H1 (cell line): Measurements from ENCODE around the gene DOCK11. TPM values are rescaled to one million over a fixed set of nuclear protein-coding genes. Genes with fewer than 3 reads are reported as not detected.

Experiments used
- CTCF ChIA-PET: fragments of 300-600 bp; sonication (Branson Sonifier 250); formaldehyde crosslinking; loops from one replicate; lab custom pipeline; 2021; ENCODE audit not compliant: partially characterized antibody; lab: Charles Lee
- POLR2A ChIA-PET: fragments of 300-600 bp; sonication (Branson Sonifier 250); formaldehyde crosslinking; loops from one replicate; lab custom pipeline; 2021; ENCODE audit warnings: inconsistent platforms; ENCODE audit not compliant: partially characterized antibody; lab: Charles Lee
- DNase-seq, 2 experiments: peaks; one replicate each; pipeline versions ENCODE4 v3.0.0 to v3.0.0-alpha.2; 2010 to 2022; ENCODE audit warnings: low spot score in 2 of 2, low read depth in 1 of 2, mixed read lengths in 1 of 2
- FAIRE-seq: peaks from 2 replicates; lab custom pipeline; 2011; peaks lifted over from hg19 to GRCh38; lab: Jason Lieb, UNC
- H2AFZ ChIP-seq: 2 replicates; pipeline ENCODE4 v1.8.1; 2012; ENCODE audit warnings: low read length, inconsistent platforms
- H2AK5ac ChIP-seq: 2 replicates; pipeline ENCODE4 v1.6.1; 2013; ENCODE audit warnings: low read depth, low read length
- H2BK120ac ChIP-seq: replicated peaks from 2 replicates; pipeline ENCODE3; 2013; ENCODE audit warnings: low read depth, low read length, inconsistent platforms
- H2BK12ac ChIP-seq: 2 replicates; pipeline ENCODE4 v1.6.1; 2013; ENCODE audit warnings: low read depth, low read length
- H2BK15ac ChIP-seq: 2 replicates; pipeline ENCODE4 v1.6.1; 2013; ENCODE audit warnings: low read length
- H2BK20ac ChIP-seq: 2 replicates; pipeline ENCODE4 v1.6.1; 2013; ENCODE audit warnings: low read length
- H2BK5ac ChIP-seq: 2 replicates; pipeline ENCODE4 v1.6.1; 2013; ENCODE audit warnings: low read depth, low read length
- H3K14ac ChIP-seq: 2 replicates; pipeline ENCODE4 v1.6.1; 2013; ENCODE audit warnings: inconsistent platforms; ENCODE audit not compliant: insufficient read length
- H3K18ac ChIP-seq: 2 replicates; pipeline ENCODE4 v1.6.1; 2013; ENCODE audit warnings: low read length; ENCODE audit errors: extremely low read depth
- H3K23ac ChIP-seq: 2 replicates; pipeline ENCODE4 v1.6.1; 2013; ENCODE audit warnings: inconsistent platforms; ENCODE audit not compliant: insufficient read length
- H3K23me2 ChIP-seq: 2 replicates; pipeline ENCODE4 v1.6.1; 2013; ENCODE audit warnings: low read depth, low read length
- H3K27ac ChIP-seq: 2 replicates; pipeline ENCODE4 v1.6.1; 2011; ENCODE audit warnings: low read depth, low read length, inconsistent platforms
- H3K27me3 ChIP-seq, 4 experiments: replicated peaks in 1 of 4; 1 replicate in 1 of 4; 2 replicates in 3 of 4; pipeline versions ENCODE4 v1.6.1 to v1.8.1; 2011 to 2013; ENCODE audit warnings: low read length in 3 of 4, mild to moderate bottlenecking in 3 of 4, inconsistent platforms in 2 of 4, mixed read lengths in 2 of 4, moderate library complexity in 1 of 4; ENCODE audit not compliant: control insufficient read depth in 3 of 4, insufficient read depth in 3 of 4; ENCODE audit errors: extremely low read depth in 1 of 4
- H3K36me3 ChIP-seq, 4 experiments: 2 replicates each; pipeline versions ENCODE4 v1.6.1 to v1.8.1; 2011 to 2013; ENCODE audit warnings: mild to moderate bottlenecking in 4 of 4, low read length in 3 of 4, moderate library complexity in 2 of 4, control low read depth in 1 of 4, inconsistent platforms in 1 of 4; ENCODE audit not compliant: insufficient read depth in 4 of 4, control insufficient read depth in 2 of 4
- H3K4ac ChIP-seq: replicated peaks from 2 replicates; pipeline ENCODE3; 2013; ENCODE audit warnings: low read length, low read depth, mixed read lengths, inconsistent platforms; ENCODE audit not compliant: insufficient read length
- H3K4me1 ChIP-seq, 4 experiments: replicated peaks in 1 of 4; 1 replicate in 1 of 4; 2 replicates in 3 of 4; pipeline versions ENCODE4 v1.6.1 to v1.8.1; 2011 to 2013; ENCODE audit warnings: low read length in 3 of 4, inconsistent platforms in 2 of 4, mixed read lengths in 1 of 4; ENCODE audit not compliant: insufficient read depth in 4 of 4, control insufficient read depth in 3 of 4
- H3K4me2 ChIP-seq, 2 experiments: 2 replicates each; pipeline versions ENCODE4 v1.6.1 to v1.8.1; 2011 to 2013; ENCODE audit warnings: low read depth in 2 of 2, low read length in 2 of 2, control low read depth in 1 of 2, inconsistent platforms in 1 of 2, mild to moderate bottlenecking in 1 of 2; ENCODE audit not compliant: insufficient read depth in 1 of 2
- H3K4me3 ChIP-seq, 4 experiments: fragments of 200-600, 300-600 bp in 1 of 4; sonication (generic), shearing (Covaris generic), sonication (Bioruptor Twin) in 1 of 4; 2 replicates each; pipeline versions ENCODE4 v1.5.1 to v1.8.1; 2011 to 2016; ENCODE audit warnings: low read length in 4 of 4, low read depth in 3 of 4, control low read depth in 2 of 4, inconsistent platforms in 2 of 4, mild to moderate bottlenecking in 2 of 4, mixed read lengths in 1 of 4, moderate library complexity in 1 of 4; ENCODE audit not compliant: insufficient read depth in 2 of 4; ENCODE audit errors: extremely low read depth in 1 of 4
- H3K56ac ChIP-seq: replicated peaks from 2 replicates; pipeline ENCODE3; 2013; ENCODE audit warnings: low read depth, mild to moderate bottlenecking, mixed read lengths, low read length, inconsistent platforms; ENCODE audit not compliant: insufficient read length
- H3K79me1 ChIP-seq: 2 replicates; pipeline ENCODE4 v1.6.1; 2013; ENCODE audit warnings: low read depth, low read length, control low read depth
- H3K79me2 ChIP-seq, 2 experiments: 2 replicates each; pipeline versions ENCODE4 v1.6.1 to v1.8.1; 2012 to 2013; ENCODE audit warnings: low read length in 2 of 2, mild to moderate bottlenecking in 2 of 2, inconsistent platforms in 1 of 2; ENCODE audit not compliant: insufficient read depth in 2 of 2, control insufficient read depth in 1 of 2
- H3K9ac ChIP-seq, 4 experiments: replicated peaks in 1 of 4; 1 replicate in 1 of 4; 2 replicates in 3 of 4; pipeline versions ENCODE4 v1.6.1 to v1.8.1; 2011 to 2013; ENCODE audit warnings: low read depth in 3 of 4, low read length in 3 of 4, control low read depth in 2 of 4, mild to moderate bottlenecking in 2 of 4, moderate library complexity in 2 of 4, inconsistent platforms in 1 of 4; ENCODE audit errors: extremely low read depth in 1 of 4
- H3K9me3 ChIP-seq, 2 experiments: 2 replicates each; pipeline versions ENCODE4 v1.6.1 to v1.8.1; 2012 to 2013; ENCODE audit warnings: mild to moderate bottlenecking in 2 of 2, moderate library complexity in 2 of 2, control low read depth in 1 of 2, inconsistent platforms in 1 of 2, low read depth in 1 of 2, low read length in 1 of 2, mixed read lengths in 1 of 2; ENCODE audit not compliant: insufficient read depth in 2 of 2
- H4K20me1 ChIP-seq, 2 experiments: replicated peaks in 1 of 2; 2 replicates each; pipeline versions ENCODE3 to v1.8.1; 2011 to 2013; ENCODE audit warnings: inconsistent platforms in 2 of 2, low read length in 2 of 2, mild to moderate bottlenecking in 1 of 2; ENCODE audit not compliant: insufficient read depth in 2 of 2, control insufficient read depth in 1 of 2
- H4K5ac ChIP-seq: 2 replicates; pipeline ENCODE4 v1.6.1; 2013; ENCODE audit warnings: low read length, low read depth, mixed read lengths, inconsistent platforms; ENCODE audit not compliant: insufficient read length
- H4K8ac ChIP-seq: 2 replicates; pipeline ENCODE4 v1.8.0; 2013; ENCODE audit warnings: mild to moderate bottlenecking, moderate library complexity, low read length, inconsistent platforms; ENCODE audit not compliant: insufficient read depth; ENCODE audit errors: extremely low read depth
- H4K91ac ChIP-seq: replicated peaks from 2 replicates; pipeline ENCODE3; 2013; ENCODE audit warnings: low read length, mixed read lengths, inconsistent platforms; ENCODE audit not compliant: insufficient read length
- BACH1 ChIP-seq: IDR thresholded peaks from 2 replicates; pipeline ENCODE4 v1.6.1; 2012; ENCODE audit warnings: low read length, improper control_type of control experiment
- ZNF274 ChIP-seq: IDR thresholded peaks from 2 replicates; pipeline ENCODE4 v1.7.0; 2012; ENCODE audit warnings: low read length, borderline replicate concordance; ENCODE audit errors: extremely low read depth
- WGBS, 2 experiments: shearing (Covaris generic) in 1 of 2; methylation state at CpG; one replicate each; pipeline versions ENCODE4 v1.1.6 to v1.1.7; 2013 to 2015; ENCODE audit warnings: low lambda C conversion rate in 2 of 2, mixed read lengths in 2 of 2, inconsistent platforms in 1 of 2, low coverage in 1 of 2, missing lambda C conversion rate in 1 of 2; ENCODE audit not compliant: insufficient replicate concordance in 2 of 2, insufficient coverage in 1 of 2, insufficient read length in 1 of 2; ENCODE audit errors: extremely low coverage in 1 of 2, missing lambda C conversion rate in 1 of 2; 5-methylcytosine and 5-hydroxymethylcytosine counted together
- polyA plus RNA-seq, 7 experiments: library from polyadenylated mRNA; depleted of rRNA in 3 of 7; stranded (reverse) in 5 of 7; unstranded in 2 of 7; fragments of >200 nt in 5 of 7; fragments of 200-250 nt in 2 of 7; gene quantifications; 1 replicate in 5 of 7; 2 replicates in 1 of 7; 4 replicates in 1 of 7; pipeline versions ENCODE4 v1.2.1 to v1.2.3, GENCODE V29; 2011 to 2013; ENCODE audit warnings: missing spikeins in 2 of 7, mixed read lengths in 2 of 7
- total RNA-seq: library from RNA; stranded (reverse); fragmentation: NEBNext Ultra II Directional; extraction: Animal tissue kit (Norgen Biotek cat#: 25700); gene quantifications from 2 replicates; pipeline ENCODE4 v1.2.1, GENCODE V29; 2021

The DOCK11 gene
- total and polyA plus RNA-seq, 2 of the 8 experiments (the other 6 are each of a cell fraction or from before 2014, with no cell fraction given), result 4.9 to 12.0 TPM

DNA sequence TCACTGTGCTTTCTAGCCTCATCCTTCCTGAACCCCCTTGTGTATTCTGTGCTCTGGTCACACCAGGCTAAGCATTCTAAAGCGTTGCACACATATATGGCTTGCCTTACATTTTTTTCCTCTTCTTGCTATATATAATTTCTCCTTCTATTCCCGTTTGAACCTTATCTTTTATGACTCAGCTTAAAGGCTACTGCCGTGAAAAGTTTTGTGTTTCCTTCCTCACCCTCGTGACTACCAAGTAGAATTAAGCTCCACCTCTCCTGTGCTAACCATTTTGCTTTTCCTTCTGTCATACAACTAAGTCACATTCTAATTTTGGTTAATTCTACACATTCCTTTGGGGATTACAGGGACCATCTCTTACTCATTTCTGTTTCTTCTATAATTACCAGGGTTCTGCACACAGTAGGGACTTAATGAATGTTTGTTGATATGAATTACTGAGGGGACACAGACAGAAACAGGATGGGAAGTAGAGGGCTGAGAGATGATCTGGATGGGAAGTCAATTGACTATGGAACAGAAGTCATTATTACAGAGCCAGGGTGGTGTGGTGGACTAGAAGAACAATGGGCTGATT lies 67.1 kb downstream of the DOCK11 start:
- H3K4ac ChIP-seq, result no peak overlapping the region
- no peak overlapping the region for H2BK20ac ChIP-seq
- no peaks in the 10 kb centered on the region for H3K36me3 ChIP-seq
- no peaks in the 10 kb centered on the region for H3K4me1 ChIP-seq
- H4K91ac ChIP-seq, result no peak overlapping the region
- H4K5ac ChIP-seq, result no peak overlapping the region
- H2BK5ac ChIP-seq, result no peak overlapping the region
- no peaks in the 10 kb centered on the region for H3K23me2 ChIP-seq
- H3K18ac ChIP-seq, result no peak overlapping the region
- no peak for FAIRE-seq
- H3K9me3 ChIP-seq, result no peaks in the 10 kb centered on the region
- H4K20me1 ChIP-seq, result no peaks in the 10 kb centered on the region
- CTCF ChIA-PET, result interaction anchor here (1.0 kb wide), 1 partner anchor 23 kb away, joined by 3 read pairs; no protein-coding TSS in a partner anchor
- no peak overlapping the region for H3K9ac ChIP-seq
- H4K8ac ChIP-seq, result no peak overlapping the region
- no peak overlapping the region for H3K4me3 ChIP-seq
- H3K79me1 ChIP-seq, result no peaks in the 10 kb centered on the region
- H3K14ac ChIP-seq, result no peak overlapping the region
- POLR2A ChIA-PET, result no interaction called here
- no peak overlapping the region for H3K56ac ChIP-seq
- WGBS, 2 experiments, result 86% methylated on average over 4 of the region's 4 CpGs; no CpG with 5 or more reads in 1 of the 2 experiments
- TF ChIP-seq ZNF274, result no peak
- TF ChIP-seq BACH1, result no peak
- H2BK12ac ChIP-seq, result no peak overlapping the region
- H3K4me2 ChIP-seq, result no peak overlapping the region
- no peak overlapping the region for H3K23ac ChIP-seq
- no peak overlapping the region for H2BK120ac ChIP-seq
- no peak for DNase-seq
- no peak overlapping the region for H2BK15ac ChIP-seq
- H2AK5ac ChIP-seq, result no peak overlapping the region
- H3K27me3 ChIP-seq, result no peaks in the 10 kb centered on the region
- no peak overlapping the region for H2AFZ ChIP-seq
- H3K79me2 ChIP-seq, result no peaks in the 10 kb centered on the region
- H3K27ac ChIP-seq, result no peak overlapping the region
